HepG2 (cell line): ENCODE results near the gene PDHX. TPM values are rescaled to one million over a fixed set of nuclear protein-coding genes. Genes with fewer than 3 reads are reported as not detected.

Experiments used
- CTCF ChIP-seq: sonication (generic); formaldehyde crosslinking; IDR thresholded peaks from 2 replicates; pipeline ENCODE4 v1.5.0; 2020; ENCODE audit warnings: mild to moderate bottlenecking, missing genetic modification reagents, moderate library complexity
- ELF4 ChIP-seq: sonication (generic); formaldehyde crosslinking; IDR thresholded peaks from 2 replicates; pipeline ENCODE4 v1.5.0; 2020; ENCODE audit warnings: missing genetic modification reagents, mild to moderate bottlenecking, moderate library complexity, borderline replicate concordance
- FOXA1 ChIP-seq, 2 experiments: fragments of 450-650 bp in 1 of 2; sonication (generic) in 1 of 2; formaldehyde crosslinking in 1 of 2; IDR thresholded peaks; 2 replicates each; pipeline versions ENCODE4 v1.4.0 to v1.6.1; 2016 to 2020; ENCODE audit warnings: missing genetic modification reagents in 1 of 2
- HNF1A ChIP-seq, 2 experiments: sonication (generic) in 1 of 2; formaldehyde crosslinking in 1 of 2; IDR thresholded peaks; 2 replicates each; pipeline versions ENCODE4 v1.4.0 to v1.6.1; 2016 to 2020; ENCODE audit warnings: borderline replicate concordance in 1 of 2, low read depth in 1 of 2, mild to moderate bottlenecking in 1 of 2, missing genetic modification reagents in 1 of 2
- MEIS1 ChIP-seq: sonication (generic); formaldehyde crosslinking; IDR thresholded peaks from 2 replicates; pipeline ENCODE4 v1.9.0; 2021; ENCODE audit warnings: mild to moderate bottlenecking, missing genetic modification reagents, moderate library complexity, borderline replicate concordance
- TCF12 ChIP-seq, 2 experiments: fragments of 450-650 bp in 1 of 2; sonication (generic) in 1 of 2; formaldehyde crosslinking in 1 of 2; IDR thresholded peaks; 2 replicates each; pipeline versions ENCODE4 v1.6.1 to v1.8.0; 2017 to 2022; ENCODE audit warnings: antibody characterized with exemption in 1 of 2, mild to moderate bottlenecking in 1 of 2, missing genetic modification reagents in 1 of 2, moderate library complexity in 1 of 2
- TIGD3 ChIP-seq: sonication (generic); formaldehyde crosslinking; IDR thresholded peaks from 2 replicates; pipeline ENCODE4 v1.5.1; 2020; ENCODE audit warnings: mild to moderate bottlenecking, missing genetic modification reagents, borderline replicate concordance
- TMF1 ChIP-seq: sonication (generic); formaldehyde crosslinking; IDR thresholded peaks from 2 replicates; pipeline ENCODE4 v1.8.1; 2022; ENCODE audit warnings: low read depth, missing genetic modification reagents
- YY1 ChIP-seq: IDR thresholded peaks from 2 replicates; pipeline ENCODE4 v1.6.1; 2011; ENCODE audit warnings: low read length, low read depth, moderate library complexity, mild to moderate bottlenecking; ENCODE audit not compliant: insufficient read depth, insufficient replicate concordance
- ZNF280D ChIP-seq: sonication (generic); formaldehyde crosslinking; IDR thresholded peaks from 2 replicates; pipeline ENCODE4 v1.5.1; 2020; ENCODE audit warnings: mild to moderate bottlenecking, missing genetic modification reagents
- ZNF709 ChIP-seq: sonication (generic); formaldehyde crosslinking; IDR thresholded peaks from 2 replicates; pipeline ENCODE4 v1.5.0; 2020; ENCODE audit warnings: mild to moderate bottlenecking, missing genetic modification reagents
- polyA plus RNA-seq, 8 experiments: library from polyadenylated mRNA; depleted of rRNA in 3 of 8; stranded (reverse) in 7 of 8; unstranded in 1 of 8; fragments of >200 nt; fragmentation: Illumina TruSeq in 4 of 8; extraction: Trizol in 4 of 8; gene quantifications; 2 replicates each; pipeline versions ENCODE4 v1.2.1 to v1.2.3, GENCODE V29; 2011 to 2016; ENCODE audit warnings: low read depth in 4 of 8, missing spikeins in 1 of 8, mixed read lengths in 1 of 8; ENCODE audit not compliant: insufficient read depth in 1 of 8
- total RNA-seq, 5 experiments: library from RNA; depleted of rRNA; stranded (reverse); fragments of >200 nt; fragmentation: Illumina TruSeq; extraction: Trizol; gene quantifications; 2 replicates each; pipeline ENCODE4 v1.2.3, GENCODE V29; 2016; ENCODE audit warnings: low read depth in 1 of 5

The PDHX gene
- total and polyA plus RNA-seq, 2 of the 13 experiments (the other 11 are each of a cell fraction or from before 2014, with no cell fraction given) = 41.0 to 73.8 TPM

- TF ChIP-seq FOXA1 (IDR thresholded peaks at IDR 0.05) (no peak), FOXA1 (CRISPR knock-in tag; IDR thresholded peaks at IDR 0.05) (no peak), ZNF280D (CRISPR knock-in tag) (0 out of 2 replicates have a peak, but pooled peaks have one; percentile 58), CTCF (peak; percentile 36), TMF1 (CRISPR knock-in tag) (0 out of 2 replicates have a peak, but pooled peaks have one; percentile 76), TIGD3 (CRISPR knock-in tag) (no peak), MEIS1 (no peak), TCF12 (IDR thresholded peaks at IDR 0.05) (no peak), TCF12 (CRISPR knock-in tag; IDR thresholded peaks at IDR 0.05) (no peak), ELF4 (CRISPR knock-in tag) (no peak), YY1 (no peak), HNF1A (IDR thresholded peaks at IDR 0.05; ENCODE audit: low read depth) (no peak), HNF1A (CRISPR knock-in tag; IDR thresholded peaks at IDR 0.05; ENCODE audit: borderline replicate concordance) (no peak), ZNF709 (CRISPR knock-in tag) (peak; percentile 15; the same call in 1 of the 2 replicates)
These were observed 1.0 kb upstream of the PDHX start (continued) for GRCh38 chr11:34915136-34916014.
